Measurements from ENCODE around the gene STON2.
"Not testable (repeated sequence)": the region's sequence is repeated elsewhere in the genome, so short reads cannot be mapped to it uniquely, and the experiment has no call there.

The STON2 gene

GRCh38 chr14:81416194-81416952 is 16.2 kb upstream of the STON2 start:
- no peak for DNase-seq

DNA sequence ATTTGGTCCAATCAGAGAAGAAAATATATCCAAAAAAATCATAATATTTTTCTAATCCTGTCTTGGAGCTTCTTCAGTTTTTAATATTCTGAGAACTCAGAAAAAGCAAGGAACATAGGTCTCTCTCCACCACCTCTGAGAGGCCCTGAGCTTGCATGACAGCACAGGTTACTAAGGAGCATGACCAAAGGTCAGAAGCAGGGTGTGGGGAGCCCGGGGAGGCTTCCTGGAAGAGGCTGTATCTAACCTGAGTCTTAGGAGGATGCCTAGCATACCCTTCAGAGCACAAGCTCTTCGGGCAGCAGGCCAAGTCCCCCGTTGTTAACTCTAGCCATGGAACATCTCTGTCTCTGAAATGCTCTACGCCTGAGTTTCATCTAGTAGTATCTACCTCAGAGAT is 15.7 kb upstream of the STON2 start:
- DNase-seq: no peak

DNA sequence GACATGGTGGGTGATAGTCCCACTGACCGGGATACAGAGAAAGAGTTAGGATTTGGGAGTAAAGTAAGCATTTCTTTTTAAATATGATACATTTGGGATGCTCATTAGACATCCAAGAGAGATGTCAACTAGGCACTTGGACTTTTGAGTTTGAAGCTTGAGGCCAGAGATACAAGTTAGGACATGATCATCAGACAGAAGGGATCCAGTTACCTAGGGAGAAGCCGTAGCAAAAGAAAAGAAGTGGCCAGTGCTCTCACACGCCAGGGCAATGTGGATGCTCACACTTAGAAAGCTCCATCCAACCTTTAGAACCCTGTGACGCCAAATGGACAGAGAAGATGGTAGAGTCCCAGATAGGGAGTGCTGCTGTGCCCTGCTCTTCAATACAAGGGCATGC is 14.0 kb upstream of the STON2 start:
- no peak for DNase-seq

- no peak for DNase-seq
Measured at GRCh38 chr14:81412779-81413178, 12.7 kb upstream of the STON2 start.

GRCh38 chr14:81408595-81408994 is 8.5 kb upstream of the STON2 start:
- DNase-seq: no peak

DNA sequence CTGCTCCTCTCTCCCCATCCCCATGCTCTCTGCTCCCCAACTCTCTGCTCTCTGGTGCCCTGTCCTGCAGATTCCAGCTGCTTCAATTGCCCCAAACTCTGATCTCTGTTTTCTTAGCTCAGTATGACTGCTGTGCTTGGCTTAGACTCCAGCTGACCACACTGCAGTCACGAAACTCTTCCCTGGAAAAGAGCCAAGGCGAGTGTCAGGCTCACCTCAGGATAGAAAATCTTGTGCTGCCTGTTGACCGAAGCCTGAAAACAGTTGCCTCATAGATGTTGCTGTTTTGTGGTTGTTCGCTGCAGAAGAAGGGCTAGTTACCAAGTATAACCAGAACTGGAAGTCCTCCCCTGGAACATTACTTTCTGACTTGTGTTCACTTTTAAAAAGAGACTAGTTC is 6.7 kb upstream of the STON2 start:
- DNase-seq: no peak

GRCh38 chr14:81402123-81402495 is 2.0 kb upstream of the STON2 start:
- peak in 1 of 2 experiments; percentile 20 for DNase-seq

- no peak for DNase-seq
Measured at GRCh38 chr14:81401420-81402122, 1.4 kb upstream of the STON2 start.

GRCh38 chr14:81400852-81401251 is 728 bp upstream of the STON2 start:
- DNase-seq: peak; percentile 37 to 44

GRCh38 chr14:81398196-81398891 is 1.8 kb downstream of the STON2 start:
- DNase-seq: no peak

DNA sequence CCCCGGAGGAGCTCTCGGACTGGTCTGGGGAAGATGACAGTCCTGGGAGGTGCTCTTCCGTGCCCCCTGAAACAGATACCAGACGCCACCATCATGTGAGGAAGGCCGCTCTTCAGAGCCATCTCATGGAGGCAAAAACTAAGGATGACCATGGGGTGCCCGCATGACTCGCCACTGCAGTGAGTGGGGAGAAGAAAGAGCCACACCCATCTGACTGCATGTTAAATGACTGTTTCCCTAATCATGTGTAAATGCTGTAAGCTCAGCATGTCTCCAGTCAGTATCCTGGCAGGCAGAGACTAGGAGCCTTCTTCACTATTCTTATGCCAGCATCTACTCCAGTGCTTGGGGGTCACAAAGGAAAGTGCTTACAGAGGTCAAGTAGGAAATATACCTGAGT is 4.0 kb downstream of the STON2 start:
- no peak for DNase-seq

GRCh38 chr14:81394739-81395138 is 5.4 kb downstream of the STON2 start:
- DNase-seq: no peak

DNA sequence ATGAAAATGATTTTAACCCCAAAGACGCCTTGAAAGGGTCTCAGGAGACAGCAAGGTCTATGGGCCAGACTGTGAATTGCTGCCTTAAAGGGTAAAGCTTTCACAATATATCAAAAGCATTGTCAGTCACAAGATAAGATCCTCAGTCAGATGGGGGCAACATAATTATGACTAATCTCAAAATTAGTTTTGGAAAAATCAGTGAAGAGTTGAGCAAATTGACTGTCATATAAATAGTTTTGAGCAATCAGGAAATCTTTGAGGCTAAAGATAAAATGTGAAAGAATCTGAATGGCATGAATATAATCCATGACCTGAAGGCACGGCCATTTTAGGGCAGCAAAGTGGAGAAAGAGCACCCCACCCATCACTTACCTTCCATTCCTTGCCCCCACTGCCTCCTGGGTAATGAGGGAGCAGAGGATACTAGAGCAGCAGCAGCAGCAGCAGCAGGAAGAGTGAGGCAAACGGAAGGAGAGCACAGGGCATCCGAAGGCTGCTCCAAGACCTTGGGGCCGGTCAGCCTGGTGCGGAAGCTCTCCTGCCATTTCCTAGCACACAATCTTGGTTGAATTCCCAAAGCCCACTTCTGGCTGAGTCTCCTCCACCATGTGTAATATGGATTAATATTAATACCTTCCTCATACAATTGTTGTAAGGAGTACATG is 7.0 kb downstream of the STON2 start:
- no peak for DNase-seq

- DNase-seq: no peak
Measured at GRCh38 chr14:81392052-81392451, 8.1 kb downstream of the STON2 start.

DNA sequence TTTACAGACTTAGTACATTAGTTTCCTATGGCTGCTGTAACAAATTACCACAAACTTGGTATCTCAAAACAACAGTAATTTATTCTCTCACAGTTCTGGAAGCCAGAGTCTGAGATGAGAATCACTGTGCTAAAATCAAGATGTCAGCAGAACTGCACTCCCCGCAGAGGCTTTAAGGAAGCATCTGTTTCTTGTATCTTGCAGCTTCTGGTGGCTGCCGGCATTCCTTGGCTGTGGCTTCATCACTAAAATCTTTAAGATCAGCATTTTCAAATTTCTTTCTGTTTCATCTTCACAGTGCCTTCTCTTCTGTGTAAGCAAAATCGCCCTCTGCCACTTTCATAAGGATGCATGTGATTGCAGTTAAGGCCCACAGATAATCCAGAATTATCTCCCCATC is 9.4 kb downstream of the STON2 start:
- DNase-seq: no peak

GRCh38 chr14:81388336-81388735 is 11.8 kb downstream of the STON2 start:
- DNase-seq: no peak

DNA sequence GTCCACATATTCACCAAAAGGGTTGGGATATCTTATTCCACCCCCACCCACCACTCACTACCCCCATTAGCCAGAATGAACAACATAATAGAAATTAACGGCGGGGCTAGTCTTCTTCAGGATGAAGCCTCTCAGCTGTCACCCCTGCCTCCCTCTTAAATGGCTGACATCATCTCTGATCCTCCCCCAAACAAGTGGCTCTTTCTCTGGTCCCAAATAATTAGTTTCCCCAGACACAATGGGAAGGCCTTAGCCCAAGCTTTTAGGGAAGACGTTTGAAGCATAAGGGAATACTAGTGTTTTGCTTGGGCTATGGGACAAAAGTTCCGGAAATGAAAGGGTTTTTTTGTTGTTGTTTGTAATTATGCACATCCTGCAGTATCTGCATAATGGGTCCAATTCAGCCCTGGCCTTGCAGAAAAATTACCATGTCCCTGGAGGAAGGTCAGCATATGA is 13.8 kb downstream of the STON2 start:
- DNase-seq: no peak

- no peak for DNase-seq
Measured at GRCh38 chr14:81385886-81386285, 14.2 kb downstream of the STON2 start.

DNA sequence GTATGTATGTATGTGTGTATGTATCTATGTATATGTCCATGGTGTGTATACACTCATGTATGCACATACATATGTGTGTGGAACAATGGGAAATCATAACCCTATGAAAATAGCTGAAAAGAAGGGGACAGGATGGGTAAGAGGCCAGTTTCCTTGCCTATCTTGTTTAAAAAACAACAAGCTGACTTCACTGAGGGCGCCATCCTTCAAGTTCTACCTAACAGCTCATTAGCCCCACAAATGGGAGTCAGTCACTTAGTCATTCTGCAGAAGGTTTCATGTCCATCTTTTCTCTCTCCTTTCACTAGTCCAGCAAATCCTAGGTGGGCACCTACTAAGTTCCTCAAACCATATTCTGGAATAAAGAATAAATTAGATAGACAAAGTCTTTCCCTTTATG is 14.7 kb downstream of the STON2 start:
- DNase-seq: no peak

DNA sequence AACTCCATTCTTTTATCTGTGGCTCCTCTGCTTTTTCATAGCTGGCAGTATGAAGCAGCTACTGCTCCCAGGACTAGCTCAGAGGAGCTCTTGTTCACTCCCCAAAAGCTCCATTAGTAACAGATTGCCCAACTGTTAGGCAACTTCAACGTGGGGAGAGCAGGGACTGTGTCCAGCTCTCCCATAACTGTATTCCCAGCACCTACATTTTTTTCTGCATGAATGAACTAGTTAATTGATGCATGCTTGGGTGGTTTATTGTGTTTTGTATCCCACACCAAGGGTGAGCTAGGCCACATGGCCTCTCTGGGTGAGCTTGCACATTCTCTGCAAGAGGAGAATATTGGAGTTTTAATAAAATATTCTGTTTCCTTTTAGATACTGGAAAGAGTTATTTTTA is 15.2 kb downstream of the STON2 start:
- no peak for DNase-seq

GRCh38 chr14:81382517-81383225 is 17.5 kb downstream of the STON2 start:
- DNase-seq: no peak

- not testable (repeated sequence) for DNase-seq
Measured at GRCh38 chr14:81380009-81380408, 20.1 kb downstream of the STON2 start.

GRCh38 chr14:81371802-81372201 is 28.3 kb downstream of the STON2 start:
- DNase-seq: no peak
